ENCODE results near the gene MECP2. TPM values are rescaled to one million over a fixed set of nuclear protein-coding genes. Genes with fewer than 3 reads are reported as not detected.
"Not testable (repeated sequence)": the region's sequence is repeated elsewhere in the genome, so short reads cannot be mapped to it uniquely, and the experiment has no call there.

MECP2 gene
- total and polyA plus RNA-seq, 4 experiments from 2014 or later: 9.5 to 108 (median 65.0) TPM

DNA sequence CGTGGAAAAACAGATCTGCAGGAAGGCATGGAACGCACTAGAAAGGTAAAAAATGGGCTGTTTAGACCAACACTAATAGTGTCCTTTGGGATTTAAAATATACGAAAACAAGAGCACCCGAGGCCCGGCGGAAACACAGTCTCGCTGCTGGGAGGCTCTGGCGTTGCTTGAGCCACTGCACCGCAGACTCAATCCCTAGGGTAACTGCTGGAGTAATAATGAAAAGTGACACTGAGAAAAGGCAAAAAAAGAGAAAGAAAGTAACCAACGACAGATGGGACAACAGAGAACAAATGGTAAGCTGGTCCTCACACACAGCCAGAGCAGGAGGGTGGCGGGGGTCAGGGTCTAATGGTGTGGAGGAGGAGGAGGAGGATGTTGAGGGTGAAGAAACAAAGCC is 93.2 kb downstream of the MECP2 start:
- Mint-ChIP-seq H3K36me3 (peaks cover 4 to 5% of the 10 kb centered on the region in 2 donors), H3K4me3 (no peak overlapping the region), H3K27ac (no peak overlapping the region), H3K4me1 (peaks cover 10 to 18% (median 14%) of the 10 kb centered on the region in 4 donors), H3K27me3 (no peaks in the 10 kb centered on the region), H3K9me3 (peaks cover 0 to 1% (median 0%) of the 10 kb centered on the region in 8 donors)
- peaks cover 15% of the 10 kb centered on the region for H3K4me1 ChIP-seq (ENCODE audit: insufficient read depth, low read length)
- H3K27ac ChIP-seq (ENCODE audit: low read depth, low read length): no peak overlapping the region
- H3K4me3 ChIP-seq (ENCODE audit: low read length in 2 of 2): no peak overlapping the region
- ChIA-PET POLR2A (ENCODE audit: partially characterized antibody) (interaction anchor here (1.0 kb wide), 1 partner anchor 12 kb away, joined by 3 read pairs; no protein-coding TSS in a partner anchor), CTCF (ENCODE audit: partially characterized antibody) (interaction anchor here (1.2 to 2.1 kb wide), 2 partner anchors 10 to 14 kb away, joined by 3 to 9 read pairs; no protein-coding TSS in a partner anchor)
- DNase-seq: no peak
- no peaks in the 10 kb centered on the region for H3K36me3 ChIP-seq (ENCODE audit: insufficient read depth, low read length)
- no peaks in the 10 kb centered on the region for H3K27me3 ChIP-seq (ENCODE audit: insufficient read depth, low read length)
- intact Hi-C loops (cut with micrococcal nuclease): no loop called here
- H3K9me3 ChIP-seq (ENCODE audit: control insufficient read depth in 1 of 2, low read length in 2 of 2): no peaks in the 10 kb centered on the region

DNA sequence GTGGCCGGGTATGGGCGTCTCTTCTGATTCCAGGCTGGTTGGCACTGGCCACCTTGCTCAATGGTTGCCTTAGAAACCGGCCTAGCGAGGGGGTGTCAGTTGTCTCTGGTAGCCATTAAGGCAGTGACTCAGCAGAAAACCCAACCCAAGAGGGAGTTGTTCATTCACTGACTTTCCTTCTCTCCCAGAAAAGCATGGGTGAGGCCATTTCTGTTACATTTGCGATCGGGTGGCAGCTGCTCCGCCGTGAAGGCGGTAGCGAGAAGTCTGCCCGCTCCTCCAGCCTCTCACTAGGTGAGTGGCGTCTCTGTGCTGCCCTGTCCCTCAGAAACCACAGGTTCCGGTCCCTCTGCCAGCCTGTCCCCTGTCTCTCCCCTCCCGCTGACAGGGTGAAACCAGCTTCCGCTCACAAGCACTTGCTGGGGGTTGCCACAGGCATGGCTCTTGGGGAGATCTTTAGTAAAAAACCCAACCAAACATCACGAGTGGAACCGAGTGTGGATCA is 95.2 kb downstream of the MECP2 start:
- Histone ChIP-seq H3K4me1 (ENCODE audit: insufficient read depth, low read length) (peaks cover 15% of the 10 kb centered on the region), H3K36me3 (ENCODE audit: insufficient read depth, low read length) (no peaks in the 10 kb centered on the region), H3K27ac (ENCODE audit: low read depth, low read length) (no peak overlapping the region), H3K4me3 (ENCODE audit: low read length in 2 of 2) (peak overlapping the region in 1 of 2 donors; percentile 40), H3K27me3 (ENCODE audit: insufficient read depth, low read length) (no peaks in the 10 kb centered on the region), H3K9me3 (ENCODE audit: control insufficient read depth in 1 of 2, low read length in 2 of 2) (no peaks in the 10 kb centered on the region)
- POLR2A ChIA-PET (ENCODE audit: partially characterized antibody): interaction anchor here (0.6 to 2.2 kb wide), 10 partner anchors 11 to 430 kb away, joined by 3 to 14 read pairs (median 4); partner anchors contain the start of genes HCFC1 and TMEM187
- Mint-ChIP-seq H3K27me3 (no peaks in the 10 kb centered on the region), H3K27ac (peak overlapping the region; percentile 43 to 92 (median 79)), H3K9me3 (peaks cover 0 to 3% (median 0%) of the 10 kb centered on the region in 8 donors), H3K36me3 (no peaks in the 10 kb centered on the region), H3K4me1 (peaks cover 10 to 18% (median 13%) of the 10 kb centered on the region in 4 donors), H3K4me3 (peak overlapping the region; percentile 67 to 88 (median 79))
- CTCF ChIA-PET (ENCODE audit: partially characterized antibody): interaction anchor here (0.7 to 1.0 kb wide), 2 partner anchors 10 to 12 kb away, joined by 3 to 4 read pairs; no protein-coding TSS in a partner anchor
- intact Hi-C loops (cut with micrococcal nuclease): loop anchor here (1.0 kb wide), 1 partner anchor 11 kb away; no protein-coding TSS in a partner anchor
- peak; percentile 26 to 64 (median 39) for DNase-seq

GRCh38 chrX:154000051-154000450 is 97.5 kb downstream of the MECP2 start:
- intact Hi-C loops (cut with micrococcal nuclease): no loop called here
- Histone ChIP-seq H3K27me3 (ENCODE audit: insufficient read depth, low read length) (no peaks in the 10 kb centered on the region), H3K4me3 (ENCODE audit: low read length in 2 of 2) (no peak overlapping the region), H3K36me3 (ENCODE audit: insufficient read depth, low read length) (no peaks in the 10 kb centered on the region), H3K9me3 (ENCODE audit: control insufficient read depth in 1 of 2, low read length in 2 of 2) (no peaks in the 10 kb centered on the region), H3K27ac (ENCODE audit: low read depth, low read length) (no peak overlapping the region), H3K4me1 (ENCODE audit: insufficient read depth, low read length) (peaks cover 15% of the 10 kb centered on the region)
- Mint-ChIP-seq H3K9me3 (peaks cover 0 to 2% (median 0%) of the 10 kb centered on the region in 8 donors), H3K4me1 (peaks cover 8 to 18% (median 12%) of the 10 kb centered on the region in 4 donors), H3K27me3 (no peaks in the 10 kb centered on the region), H3K27ac (no peak overlapping the region), H3K36me3 (no peaks in the 10 kb centered on the region), H3K4me3 (no peak overlapping the region)
- ChIA-PET CTCF (ENCODE audit: partially characterized antibody) (interaction anchor here (0.9 kb wide), 1 partner anchor 14 kb away, joined by 3 read pairs; no protein-coding TSS in a partner anchor), POLR2A (ENCODE audit: partially characterized antibody) (interaction anchor here (1.7 kb wide), 1 partner anchor 19 kb away, joined by 5 read pairs; the partner anchor contains the start of gene IRAK1)
- DNase-seq: no peak

- H3K4me1 ChIP-seq (ENCODE audit: insufficient read depth, low read length): peaks cover 15% of the 10 kb centered on the region
- H3K36me3 ChIP-seq (ENCODE audit: insufficient read depth, low read length): no peaks in the 10 kb centered on the region
- H3K27ac ChIP-seq (ENCODE audit: low read depth, low read length): no peak overlapping the region
- no peaks in the 10 kb centered on the region for H3K27me3 ChIP-seq (ENCODE audit: insufficient read depth, low read length)
- ChIA-PET CTCF (ENCODE audit: partially characterized antibody) (interaction anchor here (0.9 kb wide), 1 partner anchor 14 kb away, joined by 3 read pairs; no protein-coding TSS in a partner anchor), POLR2A (ENCODE audit: partially characterized antibody) (interaction anchor here (1.7 kb wide), 1 partner anchor 20 kb away, joined by 5 read pairs; the partner anchor contains the start of gene IRAK1)
- Mint-ChIP-seq H3K27ac (no peak overlapping the region), H3K9me3 (peaks cover 0 to 3% (median 0%) of the 10 kb centered on the region in 8 donors), H3K36me3 (no peaks in the 10 kb centered on the region), H3K4me1 (peaks cover 8 to 18% (median 12%) of the 10 kb centered on the region in 4 donors), H3K27me3 (no peaks in the 10 kb centered on the region), H3K4me3 (no peak overlapping the region)
- H3K4me3 ChIP-seq (ENCODE audit: low read length in 2 of 2): no peak overlapping the region
- H3K9me3 ChIP-seq (ENCODE audit: control insufficient read depth in 1 of 2, low read length in 2 of 2): no peaks in the 10 kb centered on the region
- DNase-seq: no peak
- intact Hi-C loops (cut with micrococcal nuclease): no loop called here
These were observed 98.0 kb downstream of the MECP2 start for GRCh38 chrX:153999359-154000037.

DNA sequence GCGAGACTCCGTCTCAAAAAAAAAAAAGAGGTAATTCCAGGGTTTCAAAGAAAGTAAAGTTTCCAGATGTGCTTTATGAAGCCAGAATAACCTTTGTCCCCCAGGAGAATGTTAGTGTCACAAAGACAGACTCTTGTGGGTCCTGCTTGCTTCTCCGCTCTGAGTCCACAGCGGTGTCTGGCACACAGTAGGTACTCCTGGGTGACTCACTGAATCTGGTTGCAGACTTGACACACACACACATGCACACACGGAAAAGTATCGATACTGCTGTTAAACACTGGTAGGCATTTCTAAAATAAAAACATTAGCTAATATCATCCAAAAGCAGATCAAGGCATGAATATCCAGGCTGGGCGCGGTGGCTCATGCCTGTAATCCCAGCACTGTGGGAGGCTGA is 102.0 kb downstream of the MECP2 start:
- CTCF ChIA-PET (ENCODE audit: partially characterized antibody): no interaction called here
- H3K27ac Mint-ChIP-seq: no peak overlapping the region

GRCh38 chrX:153994398-153994797 is 103.1 kb downstream of the MECP2 start:
- H3K27ac Mint-ChIP-seq; H3K9me3 ChIP-seq (ENCODE audit: control insufficient read depth in 1 of 2, low read length in 2 of 2); H3K4me3 Mint-ChIP-seq; intact Hi-C loops (cut with micrococcal nuclease); H3K9me3 Mint-ChIP-seq; H3K27me3 ChIP-seq (ENCODE audit: insufficient read depth, low read length); POLR2A ChIA-PET (ENCODE audit: partially characterized antibody); H3K27ac ChIP-seq (ENCODE audit: low read depth, low read length); DNase-seq; H3K4me3 ChIP-seq (ENCODE audit: low read length in 2 of 2); H3K27me3 Mint-ChIP-seq; H3K36me3 ChIP-seq (ENCODE audit: insufficient read depth, low read length); H3K36me3 Mint-ChIP-seq; CTCF ChIA-PET (ENCODE audit: partially characterized antibody): not testable (repeated sequence)
- peaks cover 11% of the 10 kb centered on the region for H3K4me1 ChIP-seq (ENCODE audit: insufficient read depth, low read length)
- H3K4me1 Mint-ChIP-seq: peaks cover 4 to 11% (median 9%) of the 10 kb centered on the region in 4 donors

More for the DNA sequence above, 102.0 kb downstream of the MECP2 start:
- Mint-ChIP-seq H3K4me1 (peaks cover 0 to 1% (median 0%) of the 10 kb centered on the region in 4 donors), H3K9me3 (peaks cover 0 to 8% (median 0%) of the 10 kb centered on the region in 8 donors), H3K4me3 (no peak overlapping the region), H3K36me3 (no peaks in the 10 kb centered on the region), H3K27me3 (no peaks in the 10 kb centered on the region)
- H3K9me3 ChIP-seq (ENCODE audit: control insufficient read depth in 1 of 2, low read length in 2 of 2): no peaks in the 10 kb centered on the region
- POLR2A ChIA-PET (ENCODE audit: partially characterized antibody): interaction anchor here (0.5 to 0.6 kb wide), 2 partner anchors 14 to 68 kb away, joined by 3 to 4 read pairs; no protein-coding TSS in a partner anchor
- H3K36me3 ChIP-seq (ENCODE audit: insufficient read depth, low read length): no peaks in the 10 kb centered on the region
- no peak overlapping the region for H3K27ac ChIP-seq (ENCODE audit: low read depth, low read length)
- H3K4me1 ChIP-seq (ENCODE audit: insufficient read depth, low read length): no peaks in the 10 kb centered on the region
- intact Hi-C loops (cut with micrococcal nuclease): no loop called here
- no peak for DNase-seq
- H3K4me3 ChIP-seq (ENCODE audit: low read length in 2 of 2): no peak overlapping the region
- H3K27me3 ChIP-seq (ENCODE audit: insufficient read depth, low read length): no peaks in the 10 kb centered on the region

- no peaks in the 10 kb centered on the region for H3K27me3 Mint-ChIP-seq
- H3K36me3 ChIP-seq (ENCODE audit: insufficient read depth, low read length): no peaks in the 10 kb centered on the region
- H3K27ac Mint-ChIP-seq: no peak overlapping the region
- no peaks in the 10 kb centered on the region for H3K36me3 Mint-ChIP-seq
- ChIA-PET CTCF (ENCODE audit: partially characterized antibody) (interaction anchor here (0.6 kb wide), 1 partner anchor 24 kb away, joined by 3 read pairs; no protein-coding TSS in a partner anchor), POLR2A (ENCODE audit: partially characterized antibody) (no interaction called here)
- no peak overlapping the region for H3K4me3 ChIP-seq (ENCODE audit: low read length in 2 of 2)
- H3K4me1 Mint-ChIP-seq: peaks cover 6 to 13% (median 10%) of the 10 kb centered on the region in 4 donors
- peaks cover 0 to 8% (median 0%) of the 10 kb centered on the region in 8 donors for H3K9me3 Mint-ChIP-seq
- no peak overlapping the region for H3K4me3 Mint-ChIP-seq
- no peaks in the 10 kb centered on the region for H3K27me3 ChIP-seq (ENCODE audit: insufficient read depth, low read length)
- H3K9me3 ChIP-seq (ENCODE audit: control insufficient read depth in 1 of 2, low read length in 2 of 2): no peaks in the 10 kb centered on the region
- peaks cover 13% of the 10 kb centered on the region for H3K4me1 ChIP-seq (ENCODE audit: insufficient read depth, low read length)
- intact Hi-C loops (cut with micrococcal nuclease): no loop called here
- no peak overlapping the region for H3K27ac ChIP-seq (ENCODE audit: low read depth, low read length)
- no peak for DNase-seq
These were observed 103.5 kb downstream of the MECP2 start for GRCh38 chrX:153993978-153994377.

Measured in CD4-positive, alpha-beta memory T cell (primary cell).